ENCODE results near the gene BCL2L2.

BCL2L2 gene

GRCh38 chr14:23347406-23348296 is 41.0 kb downstream of the BCL2L2 start:
- Histone ChIP-seq H3K4me1 (ENCODE audit: insufficient read depth, insufficient read length) (peaks cover 8% of the 10 kb centered on the region), H3K27me3 (ENCODE audit: insufficient read depth, insufficient read length) (peaks cover 9% of the 10 kb centered on the region), H3K9ac (ENCODE audit: insufficient read length, low read depth) (no peak overlapping the region), H3K4me3 (ENCODE audit: insufficient read length, low read depth) (no peak overlapping the region), H3K36me3 (ENCODE audit: insufficient read depth, insufficient read length, low read length) (peaks cover 46% of the 10 kb centered on the region), H3K9me3 (ENCODE audit: insufficient read depth, low read length) (no peaks in the 10 kb centered on the region)
- TF ChIP-seq SUZ12 (IDR thresholded peaks at IDR 0.05; ENCODE audit: extremely low read depth, insufficient read depth, insufficient read length) = no peak
- TF ChIP-seq YY1 (IDR thresholded peaks at IDR 0.05; ENCODE audit: insufficient read depth, insufficient read length) = no peak
- no peak for TF ChIP-seq ZNF274 (IDR thresholded peaks at IDR 0.05; ENCODE audit: low read depth, low read length)
- no peak for DNase-seq (ENCODE audit: low read depth, low spot score)

GRCh38 chr14:23348297-23348655 is 41.6 kb downstream of the BCL2L2 start:
- H3K9me3 ChIP-seq (ENCODE audit: insufficient read depth, low read length) = no peaks in the 10 kb centered on the region
- H3K36me3 ChIP-seq (ENCODE audit: insufficient read depth, insufficient read length, low read length) = peaks cover 46% of the 10 kb centered on the region
- no peak overlapping the region for H3K4me3 ChIP-seq (ENCODE audit: insufficient read length, low read depth)
- DNase-seq (ENCODE audit: low read depth, low spot score) = no peak
- no peak overlapping the region for H3K9ac ChIP-seq (ENCODE audit: insufficient read length, low read depth)
- peaks cover 8% of the 10 kb centered on the region for H3K4me1 ChIP-seq (ENCODE audit: insufficient read depth, insufficient read length)
- TF ChIP-seq YY1 (IDR thresholded peaks at IDR 0.05; ENCODE audit: insufficient read depth, insufficient read length) (no peak), SUZ12 (IDR thresholded peaks at IDR 0.05; ENCODE audit: extremely low read depth, insufficient read depth, insufficient read length) (no peak), ZNF274 (IDR thresholded peaks at IDR 0.05; ENCODE audit: low read depth, low read length) (no peak)
- peaks cover 9% of the 10 kb centered on the region for H3K27me3 ChIP-seq (ENCODE audit: insufficient read depth, insufficient read length)

- no peak for TF ChIP-seq SUZ12 (IDR thresholded peaks at IDR 0.05; ENCODE audit: extremely low read depth, insufficient read depth, insufficient read length)
- TF ChIP-seq ZNF274 (IDR thresholded peaks at IDR 0.05; ENCODE audit: low read depth, low read length) = no peak
- no peak for TF ChIP-seq YY1 (IDR thresholded peaks at IDR 0.05; ENCODE audit: insufficient read depth, insufficient read length)
- H3K4me1 ChIP-seq (ENCODE audit: insufficient read depth, insufficient read length) = peaks cover 8% of the 10 kb centered on the region
- H3K9ac ChIP-seq (ENCODE audit: insufficient read length, low read depth) = no peak overlapping the region
These were observed 42.7 kb downstream of the BCL2L2 start for GRCh38 chr14:23349156-23349845.

GRCh38 chr14:23351681-23352505 is 45.3 kb downstream of the BCL2L2 start:
- Histone ChIP-seq H3K9me3 (ENCODE audit: insufficient read depth, low read length) (no peaks in the 10 kb centered on the region), H3K4me1 (ENCODE audit: insufficient read depth, insufficient read length) (peaks cover 3% of the 10 kb centered on the region), H3K4me3 (ENCODE audit: insufficient read length, low read depth) (peak overlapping the region; percentile 71), H3K27me3 (ENCODE audit: insufficient read depth, insufficient read length) (peaks cover 9% of the 10 kb centered on the region), H3K9ac (ENCODE audit: insufficient read length, low read depth) (peak overlapping the region; percentile 84), H3K36me3 (ENCODE audit: insufficient read depth, insufficient read length, low read length) (peaks cover 56% of the 10 kb centered on the region)
- TF ChIP-seq ZNF274 (IDR thresholded peaks at IDR 0.05; ENCODE audit: low read depth, low read length) (no peak), SUZ12 (IDR thresholded peaks at IDR 0.05; ENCODE audit: extremely low read depth, insufficient read depth, insufficient read length) (no peak), YY1 (IDR thresholded peaks at IDR 0.05; ENCODE audit: insufficient read depth, insufficient read length) (no peak)
- DNase-seq (ENCODE audit: low read depth, low spot score) = no peak

More at GRCh38 chr14:23349156-23349845, 42.7 kb downstream of the BCL2L2 start:
- H3K4me3 ChIP-seq (ENCODE audit: insufficient read length, low read depth) = no peak overlapping the region
- H3K36me3 ChIP-seq (ENCODE audit: insufficient read depth, insufficient read length, low read length) = peaks cover 46% of the 10 kb centered on the region
- H3K9me3 ChIP-seq (ENCODE audit: insufficient read depth, low read length) = no peaks in the 10 kb centered on the region
- peaks cover 9% of the 10 kb centered on the region for H3K27me3 ChIP-seq (ENCODE audit: insufficient read depth, insufficient read length)
- DNase-seq (ENCODE audit: low read depth, low spot score) = no peak

- Histone ChIP-seq H3K4me3 (ENCODE audit: insufficient read length, low read depth) (peak within 1 kb of the TSS; percentile 71), H3K27me3 (ENCODE audit: insufficient read depth, insufficient read length) (peaks cover 9% of the 10 kb centered on the region), H3K9ac (ENCODE audit: insufficient read length, low read depth) (peak within 1 kb of the TSS; percentile 84), H3K9me3 (ENCODE audit: insufficient read depth, low read length) (no peaks in the 10 kb centered on the region), H3K36me3 (ENCODE audit: insufficient read depth, insufficient read length, low read length) (peaks cover 58% of the 10 kb centered on the region), H3K4me1 (ENCODE audit: insufficient read depth, insufficient read length) (no peaks in the 10 kb centered on the region)
- peak; percentile 78 for DNase-seq (ENCODE audit: low read depth, low spot score)
- TF ChIP-seq YY1 (IDR thresholded peaks at IDR 0.05; ENCODE audit: insufficient read depth, insufficient read length) (no peak), SUZ12 (IDR thresholded peaks at IDR 0.05; ENCODE audit: extremely low read depth, insufficient read depth, insufficient read length) (no peak), ZNF274 (IDR thresholded peaks at IDR 0.05; ENCODE audit: low read depth, low read length) (no peak)
These were observed 46.1 kb downstream of the BCL2L2 start, which contains the start of gene SLC22A17 for GRCh38 chr14:23352506-23353432. SLC22A17 (minus strand) TSS chr14:23352887.

- Histone ChIP-seq H3K36me3 (ENCODE audit: insufficient read depth, insufficient read length, low read length) (peaks cover 58% of the 10 kb centered on the region), H3K9me3 (ENCODE audit: insufficient read depth, low read length) (no peaks in the 10 kb centered on the region), H3K27me3 (ENCODE audit: insufficient read depth, insufficient read length) (peaks cover 9% of the 10 kb centered on the region), H3K4me3 (ENCODE audit: insufficient read length, low read depth) (no peak overlapping the region), H3K9ac (ENCODE audit: insufficient read length, low read depth) (no peak overlapping the region), H3K4me1 (ENCODE audit: insufficient read depth, insufficient read length) (no peaks in the 10 kb centered on the region)
- no peak for TF ChIP-seq SUZ12 (IDR thresholded peaks at IDR 0.05; ENCODE audit: extremely low read depth, insufficient read depth, insufficient read length)
- no peak for TF ChIP-seq YY1 (IDR thresholded peaks at IDR 0.05; ENCODE audit: insufficient read depth, insufficient read length)
- no peak for TF ChIP-seq ZNF274 (IDR thresholded peaks at IDR 0.05; ENCODE audit: low read depth, low read length)
- DNase-seq (ENCODE audit: low read depth, low spot score) = no peak
These were observed 46.8 kb downstream of the BCL2L2 start for GRCh38 chr14:23353433-23353780.

Data from NT2/D1 (cell line).